NCI-H446 (cell line): ENCODE results near the gene DIAPH1.
A peak's percentile ranks its signal among the peaks of the same experiment; 100 is the strongest.

Experiments
- DNase-seq, 2 experiments: peaks; one replicate each; lab custom pipeline; 2025; lab: John Stamatoyannopoulos, UW

Gene DIAPH1

DNA sequence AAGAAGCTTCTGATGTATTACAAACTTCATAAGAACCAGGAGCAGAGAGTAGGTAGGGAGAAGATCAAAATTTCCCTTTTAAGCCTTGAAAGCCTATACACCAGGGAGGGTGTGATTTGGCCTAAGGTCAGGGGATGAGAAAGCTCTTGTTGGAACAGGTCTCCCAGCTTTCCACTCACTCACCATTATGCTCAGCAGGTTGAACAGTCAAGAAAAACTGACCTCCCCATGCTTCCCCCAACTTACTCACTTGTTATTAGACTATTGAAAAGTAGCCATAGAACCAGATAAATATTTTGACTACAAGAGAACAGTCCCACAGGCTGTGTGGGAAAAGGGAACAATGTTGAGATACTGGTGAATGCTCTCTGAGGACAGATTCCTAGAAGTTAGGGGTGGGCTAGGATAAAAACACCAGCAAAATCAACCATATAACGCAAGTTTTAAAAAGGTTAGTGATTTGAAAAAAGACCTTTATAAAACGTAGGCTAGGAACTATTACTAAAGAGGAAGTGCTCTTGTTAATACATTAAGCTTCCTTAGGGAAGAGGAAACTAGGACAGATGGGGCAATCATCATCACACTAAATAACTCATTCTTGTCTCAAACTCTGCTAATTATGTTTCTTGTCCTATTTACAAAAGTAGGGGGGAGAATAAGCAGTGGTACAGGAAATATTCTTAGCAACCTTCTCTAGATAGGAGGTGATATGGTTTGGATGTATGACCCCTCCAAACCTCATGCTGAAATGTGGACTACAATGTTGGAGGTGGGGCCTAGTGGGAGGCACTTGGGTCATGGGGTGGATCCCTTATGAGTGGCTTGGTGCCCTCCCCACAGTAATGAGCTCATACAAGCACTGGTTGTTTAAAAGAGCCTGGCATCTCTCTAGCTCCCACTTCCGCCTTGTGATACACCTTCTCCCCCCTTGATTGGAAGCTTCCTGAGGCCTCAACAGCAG is 98.9 kb downstream of the DIAPH1 start:
- DNase-seq, result no peak

DNA sequence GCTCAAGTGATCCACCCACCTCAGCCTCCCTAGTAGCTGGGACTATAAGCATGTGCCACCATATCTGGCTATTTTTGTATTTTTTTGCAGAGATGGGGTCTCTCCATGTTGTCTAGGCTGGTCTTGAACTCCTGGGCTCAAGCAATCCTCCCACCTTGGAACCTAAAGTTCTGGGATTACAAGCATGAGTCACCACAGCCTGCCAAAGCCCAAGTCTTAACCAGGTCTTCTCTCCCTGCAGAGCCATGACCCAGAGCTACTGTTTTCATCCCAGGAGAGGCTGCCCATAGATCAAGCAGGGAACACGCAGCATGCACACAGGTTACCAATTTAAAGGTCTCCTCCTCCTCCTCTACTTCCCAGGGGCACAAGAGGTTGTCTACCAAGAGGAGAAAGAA is 100.2 kb downstream of the DIAPH1 start:
- no peak for DNase-seq

DNA sequence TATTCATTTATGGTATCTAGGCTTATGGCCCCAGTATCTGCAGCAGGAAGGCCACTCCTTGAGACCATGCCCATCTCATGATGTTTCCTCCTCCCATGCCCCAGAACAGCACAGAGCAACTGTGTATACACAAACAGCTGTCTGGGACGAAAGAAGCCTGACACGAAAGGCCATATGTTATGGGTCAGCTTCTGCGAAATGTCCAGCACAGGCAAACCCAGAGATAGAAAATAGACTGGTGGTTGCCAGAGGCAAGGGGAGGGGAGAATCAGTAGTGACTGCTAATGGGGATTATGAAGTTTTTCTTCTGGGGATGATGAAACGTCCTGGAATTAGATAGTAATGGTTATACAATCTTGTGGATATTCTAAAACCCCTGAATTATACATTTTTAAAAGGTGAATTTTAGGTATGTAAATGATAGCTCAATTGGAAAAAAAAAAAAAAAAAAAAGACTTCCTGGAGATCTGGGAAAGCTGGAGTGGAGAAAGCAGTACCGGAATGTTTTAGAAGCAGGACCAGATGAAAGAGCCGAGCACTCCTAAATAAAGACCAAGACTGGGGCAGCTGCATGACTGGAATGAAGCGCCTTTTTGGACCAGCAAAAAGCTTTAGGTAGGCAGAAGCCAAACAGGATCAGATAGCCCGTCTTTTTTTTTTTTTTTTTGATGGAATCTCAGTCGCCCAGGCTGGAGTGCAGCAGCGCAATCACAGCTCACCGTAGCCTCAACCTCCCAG is 100.8 kb downstream of the DIAPH1 start:
- DNase-seq, result no peak

DNA sequence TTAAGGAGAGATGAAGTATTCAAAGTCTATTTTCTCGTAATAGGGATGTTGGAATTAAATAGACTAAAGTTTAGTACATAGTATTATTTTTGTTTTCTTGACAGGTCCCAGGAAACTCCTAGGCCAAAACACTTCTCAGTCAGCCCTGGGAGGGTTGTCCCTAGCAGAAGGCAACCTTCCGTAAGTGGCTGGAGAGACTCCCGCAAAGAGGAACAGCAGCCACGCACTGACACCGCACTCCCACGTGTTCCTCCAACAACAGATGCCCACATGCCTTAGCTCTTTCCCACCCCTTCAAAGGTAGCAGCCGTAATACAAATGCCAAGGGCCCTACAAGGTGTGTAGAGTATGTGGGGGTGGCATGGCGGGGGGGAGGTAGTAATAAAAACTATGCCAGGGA is 101.5 kb downstream of the DIAPH1 start:
- no peak for DNase-seq

DNA sequence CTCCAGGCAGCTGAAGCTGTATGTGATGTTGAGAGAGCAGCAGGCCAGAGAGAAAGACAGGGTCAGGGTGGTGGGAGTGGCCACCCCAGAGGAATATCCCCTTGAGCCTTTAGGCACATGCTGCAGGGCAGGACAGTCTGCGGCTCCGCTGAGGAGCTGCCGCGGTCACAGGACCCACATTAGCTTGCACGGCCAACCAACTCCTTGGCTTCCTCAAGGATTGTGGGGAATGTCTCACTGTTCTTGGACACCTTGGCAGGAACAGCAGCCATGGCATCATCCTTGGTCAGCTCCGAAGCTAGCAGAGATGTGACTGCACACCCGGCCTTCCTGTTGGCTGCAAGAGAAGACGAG is 102.2 kb downstream of the DIAPH1 start:
- DNase-seq, result no peak

DNA sequence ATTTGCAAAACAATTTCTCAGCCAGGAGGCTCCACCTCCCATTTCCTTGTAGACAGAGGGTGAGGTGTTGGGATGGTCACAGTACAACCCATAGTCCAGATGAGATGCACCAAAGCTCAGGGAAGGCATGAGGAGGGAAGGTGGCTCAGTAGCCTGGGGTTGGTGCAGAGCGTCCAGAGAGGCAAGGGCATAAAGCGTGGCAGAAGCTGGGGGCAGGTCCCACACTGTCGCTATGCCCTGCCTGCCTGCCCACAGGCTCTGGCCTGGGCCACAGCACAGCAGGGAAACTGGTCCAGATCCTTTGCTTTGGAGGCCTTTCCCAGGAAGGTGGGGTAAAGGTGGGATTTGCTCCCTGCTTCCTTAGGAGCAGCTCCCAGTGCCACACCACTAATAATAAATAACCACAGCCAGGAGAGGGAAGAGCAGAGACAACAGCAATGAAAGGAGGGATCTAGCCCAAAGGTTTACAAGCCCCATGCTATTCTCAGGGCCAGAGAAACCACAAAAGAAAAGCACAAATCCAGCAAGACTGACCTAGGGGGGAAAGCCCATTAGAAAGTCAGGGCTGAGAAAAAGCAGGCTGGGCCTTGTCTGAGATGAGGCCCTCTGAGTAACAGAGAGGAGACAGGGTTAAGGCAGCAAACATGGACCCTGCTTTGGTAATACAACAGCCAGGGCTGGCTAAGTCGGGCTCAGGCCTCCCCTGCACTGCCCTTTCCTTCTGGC is 102.7 kb downstream of the DIAPH1 start:
- DNase-seq, result no peak

DNA sequence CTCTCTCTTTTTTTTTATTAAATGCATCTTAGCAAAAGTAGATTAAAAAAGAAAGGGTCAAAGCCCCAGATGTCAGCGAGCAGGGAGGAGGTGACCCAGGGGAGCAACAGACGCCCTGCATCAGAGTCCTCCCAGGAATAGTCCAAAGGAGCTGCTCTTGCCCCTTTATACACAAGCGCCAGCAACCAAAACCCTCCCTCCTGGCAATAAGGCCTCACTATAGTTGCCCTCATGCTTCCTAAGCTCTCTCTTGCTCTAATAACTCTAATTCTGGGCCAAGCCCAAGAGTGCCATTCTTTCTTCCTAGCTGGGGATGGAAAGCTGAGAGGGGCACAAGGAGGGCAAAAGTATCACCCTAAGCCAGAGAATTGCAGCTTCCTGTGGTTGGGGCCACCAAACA is 103.7 kb downstream of the DIAPH1 start:
- peak in 1 of 2 experiments; percentile 9 for DNase-seq

DNA sequence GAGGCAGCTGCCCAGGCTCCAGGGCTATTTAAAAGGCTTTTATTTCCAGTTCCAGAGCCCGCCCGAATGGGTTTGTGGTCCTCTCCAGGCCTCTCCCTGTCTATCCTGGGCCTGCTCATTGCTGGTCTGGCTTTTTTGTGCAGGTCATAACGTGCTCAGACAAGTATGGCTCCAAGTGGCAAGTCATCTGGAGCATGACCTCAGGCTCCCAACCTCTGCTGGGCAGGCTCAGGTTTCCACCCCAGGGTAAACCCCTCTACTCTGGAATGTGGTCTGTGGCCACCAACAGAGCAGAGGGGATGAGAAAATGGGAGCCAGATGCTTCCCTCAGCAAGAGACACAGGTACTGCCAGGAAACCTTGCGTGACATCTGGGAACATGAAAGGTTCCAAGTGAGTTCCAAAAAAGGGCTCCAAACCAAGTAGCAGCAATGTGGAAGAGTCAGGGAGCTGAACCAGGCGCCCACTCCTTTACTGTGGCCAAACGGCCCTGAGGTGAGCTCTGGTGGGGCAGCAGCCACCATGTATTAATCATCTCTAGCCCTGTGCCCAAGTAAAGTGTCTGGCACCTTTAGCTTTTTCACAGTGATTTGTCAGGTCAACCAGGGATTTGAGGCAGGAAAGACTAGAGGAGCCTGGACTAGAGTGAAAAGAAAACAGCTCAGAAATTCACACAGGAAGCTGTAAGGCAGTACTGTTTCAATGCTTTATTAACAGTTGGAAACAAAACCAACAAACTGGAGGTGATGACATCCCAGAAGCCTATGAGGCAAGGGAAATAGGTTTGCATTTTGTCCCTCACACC is 104.3 kb downstream of the DIAPH1 start:
- DNase-seq, result peak; percentile 68 to 88

DNA sequence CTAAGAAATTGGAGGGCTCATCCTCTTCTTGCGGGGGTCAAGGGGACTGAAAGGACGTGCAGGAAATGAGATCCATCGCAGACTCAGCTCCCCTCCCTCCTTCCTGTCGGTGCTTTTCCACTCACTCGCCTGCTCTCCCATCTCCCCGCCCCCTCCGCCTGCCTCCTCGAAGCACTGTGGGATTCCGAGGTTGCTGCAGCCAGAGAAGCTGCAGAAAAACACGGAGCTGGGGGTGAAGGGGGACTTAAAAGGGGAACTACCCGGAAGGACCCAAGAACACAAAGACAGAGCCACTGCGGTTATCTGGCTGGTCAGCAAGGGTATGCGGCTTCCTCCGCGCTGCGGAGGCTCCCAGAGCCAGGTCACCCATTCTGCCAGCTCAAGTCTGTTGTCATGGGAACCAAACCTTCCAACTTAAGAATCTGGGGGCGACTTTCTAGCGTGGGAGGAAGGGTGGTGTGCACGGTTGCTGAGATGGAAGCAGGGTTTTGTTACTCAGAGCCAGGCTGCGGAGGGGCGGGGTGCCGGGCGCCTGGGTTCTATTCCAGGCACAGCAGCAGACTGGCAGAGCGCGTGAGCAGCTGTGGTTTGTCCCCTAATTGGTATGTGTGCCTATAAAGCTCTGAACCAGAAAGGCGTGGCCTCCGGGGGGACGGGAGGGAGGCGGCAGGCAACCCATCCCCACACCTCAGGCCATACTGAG is 105.0 kb downstream of the DIAPH1 start:
- peak; percentile 68 to 88 for DNase-seq

DNA sequence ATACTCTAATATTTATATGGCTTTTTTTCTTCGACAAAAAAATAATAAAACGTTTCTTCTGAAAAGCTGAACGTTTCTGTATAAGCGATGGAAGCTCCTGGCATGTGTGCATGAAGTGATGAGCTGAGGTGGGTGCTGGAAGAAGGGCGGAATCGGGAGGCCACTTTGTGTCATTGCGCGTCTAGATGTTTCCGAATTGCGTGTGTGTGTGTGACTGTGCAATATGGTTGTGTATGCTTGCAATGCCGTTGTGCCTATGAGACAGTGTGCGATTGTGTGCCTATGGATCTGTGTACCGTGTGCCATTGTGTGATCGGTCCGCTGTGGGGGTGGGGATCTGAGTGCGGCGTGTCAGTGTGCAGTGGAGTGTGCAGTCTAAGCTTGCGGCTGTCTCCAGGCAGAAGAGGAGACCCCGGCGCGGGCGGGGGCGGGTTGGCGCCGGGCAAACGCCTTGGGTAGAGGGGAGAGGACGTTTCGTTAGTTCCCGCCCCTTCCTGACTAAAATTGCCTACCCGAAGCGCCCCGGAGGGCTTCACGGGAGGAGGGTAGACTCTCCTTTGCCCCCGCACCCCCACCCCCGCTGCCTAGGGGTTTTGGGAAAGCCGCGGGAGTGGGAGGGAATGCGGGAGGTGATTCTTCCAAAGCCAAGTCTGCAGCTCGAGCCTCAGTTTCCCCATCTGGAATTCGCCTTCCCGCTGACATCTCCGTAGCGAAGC is 105.7 kb downstream of the DIAPH1 start:
- DNase-seq, result no peak

DNA sequence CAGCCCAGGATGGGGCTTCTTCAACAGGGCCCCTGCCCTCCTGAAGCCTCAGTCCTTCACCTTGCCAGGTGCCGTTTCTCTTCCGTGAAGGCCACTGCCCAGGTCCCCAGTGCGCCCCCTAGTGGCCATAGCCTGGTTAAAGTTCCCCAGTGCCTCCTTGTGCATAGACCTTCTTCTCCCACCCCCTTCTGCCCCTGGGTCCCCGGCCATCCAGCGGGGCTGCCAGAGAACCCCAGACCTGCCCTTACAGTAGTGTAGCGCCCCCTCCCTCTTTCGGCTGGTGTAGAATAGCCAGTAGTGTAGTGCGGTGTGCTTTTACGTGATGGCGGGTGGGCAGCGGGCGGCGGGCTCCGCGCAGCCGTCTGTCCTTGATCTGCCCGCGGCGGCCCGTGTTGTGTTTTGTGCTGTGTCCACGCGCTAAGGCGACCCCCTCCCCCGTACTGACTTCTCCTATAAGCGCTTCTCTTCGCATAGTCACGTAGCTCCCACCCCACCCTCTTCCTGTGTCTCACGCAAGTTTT is 106.3 kb downstream of the DIAPH1 start:
- peak in 1 of 2 experiments; percentile 2 for DNase-seq

DNA sequence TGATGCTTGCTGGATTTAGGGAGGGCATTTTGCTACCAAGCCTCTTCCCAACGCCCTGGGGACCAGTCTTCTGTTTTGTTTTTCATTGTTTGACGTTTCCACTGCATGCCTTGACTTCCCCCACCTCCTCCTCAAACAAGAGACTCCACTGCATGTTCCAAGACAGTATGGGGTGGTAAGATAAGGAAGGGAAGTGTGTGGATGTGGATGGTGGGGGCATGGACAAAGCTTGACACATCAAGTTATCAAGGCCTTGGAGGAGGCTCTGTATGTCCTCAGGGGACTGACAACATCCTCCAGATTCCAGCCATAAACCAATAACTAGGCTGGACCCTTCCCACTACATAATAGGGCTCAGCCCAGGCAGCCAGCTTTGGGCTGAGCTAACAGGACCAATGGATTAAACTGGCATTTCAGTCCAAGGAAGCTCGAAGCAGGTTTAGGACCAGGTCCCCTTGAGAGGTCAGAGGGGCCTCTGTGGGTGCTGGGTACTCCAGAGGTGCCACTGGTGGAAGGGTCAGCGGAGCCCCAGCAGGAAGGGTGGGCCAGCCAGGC is 107.0 kb downstream of the DIAPH1 start:
- DNase-seq, result no peak

DNA sequence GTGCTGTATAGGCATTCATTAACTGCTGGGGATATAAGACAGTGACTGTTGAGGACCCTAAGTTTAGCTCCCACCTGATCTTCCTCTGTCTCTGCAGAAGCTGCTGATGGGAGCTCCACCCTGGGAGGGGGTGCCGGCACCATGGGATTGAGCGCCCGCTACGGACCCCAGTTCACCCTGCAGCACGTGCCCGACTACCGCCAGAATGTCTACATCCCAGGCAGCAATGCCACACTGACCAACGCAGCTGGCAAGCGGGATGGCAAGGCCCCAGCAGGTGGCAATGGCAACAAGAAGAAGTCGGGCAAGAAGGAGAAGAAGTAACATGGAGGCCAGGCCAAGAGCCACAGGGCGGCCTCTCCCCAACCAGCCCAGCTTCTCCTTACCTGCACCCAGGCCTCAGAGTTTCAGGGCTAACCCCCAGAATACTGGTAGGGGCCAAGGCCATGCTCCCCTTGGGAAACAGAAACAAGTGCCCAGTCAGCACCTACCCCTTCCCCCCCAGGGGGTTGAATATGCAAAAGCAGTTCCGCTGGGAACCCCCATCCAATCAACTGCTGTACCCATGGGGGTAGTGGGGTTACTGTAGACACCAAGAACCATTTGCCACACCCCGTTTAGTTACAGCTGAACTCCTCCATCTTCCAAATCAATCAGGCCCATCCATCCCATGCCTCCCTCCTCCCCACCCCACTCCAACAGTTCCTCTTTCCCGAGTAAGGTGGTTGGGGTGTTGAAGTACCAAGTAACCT is 107.8 kb downstream of the DIAPH1 start:
- DNase-seq, result no peak

DNA sequence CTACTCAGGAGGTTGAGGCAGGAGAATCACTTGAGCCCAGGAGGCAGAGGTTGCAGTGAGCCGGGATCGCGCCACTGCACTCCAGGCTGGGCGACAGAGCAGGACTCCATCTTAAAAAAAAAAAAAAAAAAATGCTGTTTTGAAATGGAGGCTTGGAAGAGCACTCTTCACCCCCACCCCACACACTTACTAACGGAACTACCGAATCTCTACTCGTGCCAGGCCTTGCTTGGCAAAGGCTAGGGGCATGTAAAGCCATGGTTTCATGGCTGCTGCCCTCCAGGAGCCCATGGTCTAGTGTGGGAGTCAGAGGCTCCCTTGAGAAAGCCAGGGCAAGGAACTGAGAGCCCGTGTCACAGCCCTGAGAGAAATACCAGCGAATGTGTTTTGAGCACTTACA is 108.6 kb downstream of the DIAPH1 start:
- DNase-seq, result no peak

DNA sequence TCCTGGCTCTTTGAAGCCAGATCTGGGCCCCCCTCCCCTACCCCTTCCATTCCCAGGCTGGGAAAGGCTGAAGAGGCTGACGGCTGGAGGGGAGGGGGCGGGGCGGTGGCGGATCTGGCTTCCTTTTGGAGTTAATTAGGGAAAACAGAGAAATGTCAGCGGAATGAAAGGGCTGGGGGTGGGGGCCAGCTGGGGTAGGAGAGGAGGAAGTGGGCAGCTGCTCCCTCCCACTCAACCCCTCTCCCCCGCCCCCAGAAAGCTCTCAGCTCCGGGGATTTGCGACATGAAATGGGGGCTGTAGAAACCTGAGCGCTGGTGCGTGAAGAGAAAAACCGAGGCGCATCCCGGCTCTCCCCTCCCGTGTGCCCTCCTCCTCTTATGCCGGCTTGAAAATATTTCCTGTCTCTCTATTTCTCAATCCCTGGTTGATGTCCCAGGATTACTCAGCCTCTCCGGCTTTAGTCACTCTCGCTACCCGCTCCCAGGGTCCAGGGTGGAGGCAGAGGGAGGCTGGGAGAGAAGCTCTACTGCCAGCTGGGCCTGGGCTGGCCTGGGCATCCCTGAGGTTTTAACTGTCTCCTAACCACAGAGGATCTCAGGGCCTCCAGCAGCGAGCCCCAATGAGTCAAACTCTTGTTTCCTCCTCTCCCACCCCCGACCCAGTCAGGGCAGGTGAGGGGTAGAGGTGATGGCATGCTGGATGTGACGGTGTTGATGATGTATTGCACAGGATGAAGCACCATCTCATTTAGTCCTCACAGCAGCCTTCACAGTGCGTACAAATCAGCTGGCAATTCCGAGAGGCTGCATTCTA is 109.8 kb downstream of the DIAPH1 start:
- DNase-seq, result peak in 1 of 2 experiments; percentile 65

DNA sequence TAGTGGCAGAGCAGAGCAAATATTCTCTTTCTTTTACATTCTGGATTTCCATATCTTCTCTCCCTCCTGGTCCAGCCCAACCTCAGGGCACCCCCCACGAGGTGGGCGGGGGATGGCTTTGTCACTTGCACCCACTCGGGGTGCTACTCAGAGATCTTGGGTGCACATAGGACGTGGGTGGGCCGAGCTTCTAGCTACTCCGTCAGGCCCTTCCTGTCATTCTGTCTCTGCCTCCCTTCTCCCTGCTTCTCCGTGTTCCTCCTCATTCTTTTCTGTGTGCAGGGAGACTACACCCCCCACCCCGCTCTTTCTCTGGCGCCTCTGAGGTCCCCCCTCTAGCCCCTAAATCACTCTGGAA is 110.4 kb downstream of the DIAPH1 start:
- DNase-seq, result no peak

DNA sequence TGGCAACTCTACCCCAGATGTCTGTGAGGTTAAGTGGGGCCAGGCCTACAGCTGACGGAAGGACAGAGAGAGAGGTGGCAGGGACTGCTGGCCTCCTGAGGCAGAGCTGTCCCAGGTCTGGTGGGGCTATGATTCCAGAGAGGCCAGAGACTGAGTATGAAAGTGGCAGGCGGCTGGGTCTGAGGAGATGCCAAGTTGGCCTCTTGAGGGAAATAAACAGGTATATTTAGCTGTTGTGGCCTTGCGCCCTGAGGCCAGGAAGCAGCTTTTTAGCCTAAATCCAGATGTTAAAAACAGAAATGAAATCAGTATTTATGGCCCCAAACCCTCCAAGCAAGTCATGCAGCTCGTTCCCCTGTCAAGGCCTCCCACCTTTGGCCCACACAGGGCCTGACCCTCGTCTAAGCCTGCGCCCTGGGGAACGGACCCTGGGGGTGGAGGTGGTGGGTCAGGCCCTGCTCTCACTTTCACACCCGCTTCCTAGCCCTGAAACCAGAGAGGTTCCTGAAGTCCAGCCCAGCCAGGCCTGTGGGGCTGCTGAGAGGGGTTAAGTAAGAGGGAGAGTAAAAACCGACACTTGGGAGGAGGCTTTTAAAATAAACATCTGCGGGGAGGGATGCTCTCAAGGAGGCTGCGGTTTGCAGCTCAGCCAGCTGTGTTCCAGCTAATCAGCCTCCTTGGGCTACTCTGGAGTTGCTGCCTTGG is 111.3 kb downstream of the DIAPH1 start:
- no peak for DNase-seq
